Suprapubic skin (tissue), 4 donors: Measurements from ENCODE around the gene PRR13. TPM values are rescaled to one million over a fixed set of nuclear protein-coding genes. Genes with fewer than 3 reads are reported as not detected.
A peak's percentile ranks its signal among the peaks of the same experiment; 100 is the strongest.
"Not testable (repeated sequence)": the region's sequence is repeated elsewhere in the genome, so short reads cannot be mapped to it uniquely, and the experiment has no call there.

ENCODE experiments used
- DNase-seq, 2 donors: peaks; one replicate each; pipeline ENCODE4 v3.0.0-alpha.2; 2019; ENCODE audit warnings: low spot score in 2 of 2
- H3K27ac ChIP-seq: fragments of 200-600 bp; sonication (generic); one replicate; pipeline ENCODE4 v1.5.1; 2019
- H3K27me3 ChIP-seq: fragments of 200-600 bp; sonication (generic); one replicate; pipeline ENCODE4 v1.5.1; 2019
- H3K36me3 ChIP-seq: fragments of 200-600 bp; sonication (generic); one replicate; pipeline ENCODE4 v1.5.1; 2019
- H3K4me1 ChIP-seq: fragments of 200-600 bp; sonication (generic); one replicate; pipeline ENCODE4 v1.5.1; 2019
- H3K4me3 ChIP-seq: fragments of 200-600 bp; sonication (generic); one replicate; pipeline ENCODE4 v1.5.1; 2019; ENCODE audit warnings: mild to moderate bottlenecking
- H3K9me3 ChIP-seq: fragments of 200-600 bp; sonication (generic); one replicate; pipeline ENCODE4 v1.5.1; 2019
- EP300 ChIP-seq: sonication (generic); formaldehyde crosslinking; IDR thresholded peaks from one replicate; pipeline ENCODE4 v1.6.1; 2017; ENCODE audit warnings: antibody characterized with exemption
- POLR2A ChIP-seq, 2 donors: fragments of 450-650 bp; IDR thresholded peaks; one replicate each; pipeline ENCODE4 v1.6.1; 2017; ENCODE audit warnings: antibody characterized with exemption in 2 of 2, mild to moderate bottlenecking in 2 of 2, moderate library complexity in 2 of 2
- POLR2AphosphoS5 ChIP-seq, 3 donors: sonication (generic); formaldehyde crosslinking; IDR thresholded peaks; one replicate each; pipeline ENCODE4 v1.6.1; 2017; ENCODE audit warnings: antibody characterized with exemption in 3 of 3
- WGBS: methylation state at CpG from one replicate; pipeline ENCODE4 v1.1.5; 2018; 5-methylcytosine and 5-hydroxymethylcytosine counted together
- total RNA-seq, 4 donors: library from RNA; depleted of rRNA; stranded (reverse); fragments of >200 nt; gene quantifications; one replicate each; pipeline ENCODE4 v1.1.0, GENCODE V29; 2016
- TF ChIP-seq, protein P1 (sequence below), 2 donors: fragments of 200-600 bp in 1 of 2; fragments of 450-650 bp in 1 of 2; sonication (generic) in 1 of 2; IDR thresholded peaks; one replicate each; pipeline ENCODE4 v1.5.1; 2016 to 2019; ENCODE audit warnings: antibody characterized with exemption in 2 of 2, mild to moderate bottlenecking in 1 of 2, moderate library complexity in 1 of 2

Gene PRR13
- total RNA-seq, 4 donors from 2014 or later = 40.7 to 77.9 (median 57.4) TPM

DNA sequence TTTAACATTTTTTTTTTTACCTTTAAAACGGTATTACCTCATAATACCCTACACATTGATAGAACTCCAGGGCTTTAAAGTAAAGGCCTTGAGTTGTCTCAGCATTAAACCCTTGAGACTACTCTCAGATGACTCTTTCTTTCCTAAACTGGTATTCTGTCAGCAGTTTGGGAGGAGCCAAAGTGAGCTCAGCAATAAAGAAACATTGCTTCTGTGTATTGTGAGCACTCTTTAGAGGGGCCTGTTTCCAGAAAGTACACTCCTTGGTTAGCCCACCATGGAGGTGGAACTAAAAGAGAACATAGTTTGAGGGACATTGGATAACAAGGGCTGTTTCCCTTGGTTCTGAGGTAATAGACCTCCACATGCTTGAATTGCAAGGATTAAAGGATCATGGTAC, 37.3 kb downstream of the PRR13 start:
- no peak for TF ChIP-seq EP300
- no peak for TF ChIP-seq POLR2AphosphoS5 (IDR thresholded peaks at IDR 0.05)
- TF ChIP-seq, protein P1, sequence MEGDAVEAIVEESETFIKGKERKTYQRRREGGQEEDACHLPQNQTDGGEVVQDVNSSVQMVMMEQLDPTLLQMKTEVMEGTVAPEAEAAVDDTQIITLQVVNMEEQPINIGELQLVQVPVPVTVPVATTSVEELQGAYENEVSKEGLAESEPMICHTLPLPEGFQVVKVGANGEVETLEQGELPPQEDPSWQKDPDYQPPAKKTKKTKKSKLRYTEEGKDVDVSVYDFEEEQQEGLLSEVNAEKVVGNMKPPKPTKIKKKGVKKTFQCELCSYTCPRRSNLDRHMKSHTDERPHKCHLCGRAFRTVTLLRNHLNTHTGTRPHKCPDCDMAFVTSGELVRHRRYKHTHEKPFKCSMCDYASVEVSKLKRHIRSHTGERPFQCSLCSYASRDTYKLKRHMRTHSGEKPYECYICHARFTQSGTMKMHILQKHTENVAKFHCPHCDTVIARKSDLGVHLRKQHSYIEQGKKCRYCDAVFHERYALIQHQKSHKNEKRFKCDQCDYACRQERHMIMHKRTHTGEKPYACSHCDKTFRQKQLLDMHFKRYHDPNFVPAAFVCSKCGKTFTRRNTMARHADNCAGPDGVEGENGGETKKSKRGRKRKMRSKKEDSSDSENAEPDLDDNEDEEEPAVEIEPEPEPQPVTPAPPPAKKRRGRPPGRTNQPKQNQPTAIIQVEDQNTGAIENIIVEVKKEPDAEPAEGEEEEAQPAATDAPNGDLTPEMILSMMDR (IDR thresholded peaks at IDR 0.05) = no peak
- no peak for TF ChIP-seq POLR2A (IDR thresholded peaks at IDR 0.05)
- H3K27ac ChIP-seq = no peak overlapping the region
- DNase-seq = no peak
- peaks cover 95% of the 10 kb centered on the region for H3K36me3 ChIP-seq
- H3K27me3 ChIP-seq = no peaks in the 10 kb centered on the region
- no peaks in the 10 kb centered on the region for H3K9me3 ChIP-seq
- H3K4me3 ChIP-seq = no peak overlapping the region
- H3K4me1 ChIP-seq = peaks cover 37% of the 10 kb centered on the region
- WGBS = 33% methylated on average over 1 of the region's 1 CpG

DNA sequence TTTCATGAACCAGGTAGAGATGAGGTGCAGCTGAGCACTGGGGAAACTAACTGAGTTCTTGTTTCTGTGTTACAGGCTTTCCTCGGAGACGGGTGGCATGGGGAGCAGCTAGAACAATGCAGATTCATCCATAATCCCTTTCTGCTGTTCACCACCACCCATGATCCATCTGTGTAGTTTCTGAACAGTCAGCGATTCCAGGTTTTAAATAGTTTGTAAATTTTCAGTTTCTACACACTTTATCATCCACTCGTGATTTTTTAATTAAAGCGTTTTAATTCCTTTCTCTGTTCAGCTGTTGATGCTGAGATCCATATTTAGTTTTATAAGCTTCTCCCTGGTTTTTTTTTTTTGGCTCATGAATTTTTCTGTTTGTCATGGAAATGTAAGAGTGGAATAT, 37.8 kb downstream of the PRR13 start:
- Histone ChIP-seq H3K27ac (no peak overlapping the region), H3K9me3 (no peaks in the 10 kb centered on the region), H3K4me1 (peaks cover 37% of the 10 kb centered on the region), H3K36me3 (peaks cover 95% of the 10 kb centered on the region), H3K27me3 (no peaks in the 10 kb centered on the region), H3K4me3 (no peak overlapping the region)
- TF ChIP-seq, protein P1 (IDR thresholded peaks at IDR 0.05) = no peak
- TF ChIP-seq POLR2AphosphoS5 (IDR thresholded peaks at IDR 0.05) (no peak), EP300 (no peak), POLR2A (IDR thresholded peaks at IDR 0.05) (no peak)
- WGBS = 71% methylated on average over 5 of the region's 5 CpGs
- DNase-seq = no peak

DNA sequence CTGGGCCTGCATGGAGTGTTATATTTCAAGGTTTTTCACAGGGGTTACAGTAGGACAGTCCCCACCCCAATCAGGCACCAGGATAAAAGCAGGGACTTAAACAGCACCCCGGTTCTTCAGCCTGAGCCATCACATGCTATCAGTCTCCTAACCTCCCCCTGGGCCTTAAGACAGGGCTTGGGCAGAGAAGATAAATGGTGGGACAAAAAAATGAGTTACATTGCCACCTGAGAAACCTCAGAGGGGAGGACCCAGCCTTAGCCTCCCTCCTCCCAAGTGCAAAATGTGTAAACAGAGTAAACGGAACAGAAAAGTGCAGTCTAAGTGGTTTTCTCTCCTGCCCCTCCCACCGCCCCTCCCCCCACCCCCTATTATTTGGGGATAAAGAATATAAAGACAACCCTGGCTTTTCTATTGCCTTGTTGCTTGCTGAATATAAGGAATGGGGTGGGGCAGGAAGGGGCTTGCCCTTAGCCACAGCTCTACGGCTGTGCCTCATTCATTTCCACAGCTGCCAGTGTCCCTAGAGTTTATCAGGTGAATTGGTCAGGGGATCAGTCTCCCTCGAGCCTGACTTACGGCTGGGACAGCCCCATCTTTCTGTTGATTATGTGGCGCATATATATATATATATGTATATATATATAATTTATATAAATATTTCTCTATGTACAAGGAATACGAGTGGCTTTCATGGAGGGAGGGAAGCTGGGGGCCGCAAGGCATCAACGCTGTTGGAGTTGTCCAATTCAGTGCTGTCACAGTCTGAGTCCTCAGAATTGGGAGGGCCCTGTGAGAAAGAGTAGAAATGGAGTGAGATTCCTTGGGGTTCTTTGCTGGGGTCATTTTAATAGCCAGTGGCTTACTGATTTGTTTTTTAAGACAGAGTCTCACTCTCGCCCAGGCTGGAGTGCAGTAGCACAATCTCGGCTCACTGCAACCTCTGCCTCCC, 39.2 kb downstream of the PRR13 start:
- no peak for DNase-seq
- Histone ChIP-seq H3K9me3 (no peaks in the 10 kb centered on the region), H3K4me3 (no peak overlapping the region), H3K27ac (no peak overlapping the region), H3K36me3 (peaks cover 95% of the 10 kb centered on the region), H3K27me3 (no peaks in the 10 kb centered on the region), H3K4me1 (peaks cover 29% of the 10 kb centered on the region)
- TF ChIP-seq EP300 = no peak
- TF ChIP-seq POLR2A (IDR thresholded peaks at IDR 0.05) = no peak
- TF ChIP-seq, protein P1 (IDR thresholded peaks at IDR 0.05) = no peak
- no peak for TF ChIP-seq POLR2AphosphoS5 (IDR thresholded peaks at IDR 0.05)
- whole genome bisulfite sequencing = 75% methylated on average over 12 of the region's 12 CpGs

DNA sequence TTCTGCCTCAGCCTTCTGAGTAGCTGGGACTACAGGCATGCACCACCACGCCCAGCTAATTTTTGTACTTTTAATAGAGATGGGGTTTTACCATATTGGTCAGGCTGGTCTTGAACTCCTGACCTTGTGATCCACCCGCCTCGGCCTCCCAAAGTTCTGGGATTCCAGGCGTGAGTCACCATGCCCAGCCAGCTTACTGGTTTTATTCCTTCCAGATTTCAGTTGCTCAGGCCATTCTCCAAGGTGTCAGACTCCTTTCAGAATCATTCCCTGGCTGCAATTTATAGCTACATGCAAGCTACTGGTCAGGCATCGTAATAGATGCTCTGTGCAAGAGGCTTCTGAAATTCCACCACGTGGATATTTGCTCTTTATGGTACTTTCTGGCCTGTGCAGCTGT, 39.9 kb downstream of the PRR13 start:
- Histone ChIP-seq H3K27ac (peak overlapping the region; percentile 14), H3K4me1 (peaks cover 26% of the 10 kb centered on the region), H3K36me3 (peaks cover 95% of the 10 kb centered on the region)
- H3K4me3 ChIP-seq, DNase-seq, H3K9me3 ChIP-seq, H3K27me3 ChIP-seq: not testable (repeated sequence)
- WGBS = 62% methylated on average over 6 of the region's 6 CpGs

DNA sequence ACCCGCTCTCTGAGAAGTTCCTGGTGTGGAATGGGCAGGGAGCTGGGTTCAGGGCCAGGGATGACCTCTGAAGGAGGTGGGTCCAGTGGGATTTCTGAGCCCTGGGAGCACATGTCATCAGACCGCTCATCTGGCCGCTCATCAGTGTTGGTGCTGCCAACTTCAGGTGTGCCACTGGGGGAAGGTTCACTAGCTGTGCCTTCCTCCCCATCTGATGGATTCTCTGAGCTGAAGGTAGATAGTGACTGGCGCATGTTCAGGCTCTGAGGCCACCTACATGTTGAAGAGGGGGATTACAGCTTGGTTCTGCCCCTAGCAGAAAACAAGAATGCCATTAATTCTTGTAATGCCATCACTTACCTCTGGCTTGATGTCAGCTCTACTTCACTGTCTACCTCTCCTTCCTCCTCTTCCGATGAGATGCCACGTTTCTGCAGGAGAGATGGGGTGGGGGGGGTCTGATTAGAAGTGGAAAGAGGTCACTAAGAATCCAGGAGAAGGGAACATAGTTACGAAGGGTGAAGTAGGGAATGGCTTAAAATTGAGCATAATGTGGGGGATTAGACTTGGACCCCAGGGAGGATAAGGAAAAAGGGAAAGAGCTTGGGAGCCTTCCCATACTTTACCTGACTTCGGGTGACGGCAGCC, 40.5 kb downstream of the PRR13 start:
- Histone ChIP-seq H3K36me3 (peaks cover 95% of the 10 kb centered on the region), H3K4me1 (peaks cover 24% of the 10 kb centered on the region), H3K27ac (peak overlapping the region; percentile 14), H3K4me3 (no peak overlapping the region), H3K9me3 (no peaks in the 10 kb centered on the region), H3K27me3 (no peaks in the 10 kb centered on the region)
- TF ChIP-seq EP300 (no peak), POLR2AphosphoS5 (IDR thresholded peaks at IDR 0.05) (no peak), POLR2A (IDR thresholded peaks at IDR 0.05) (no peak)
- TF ChIP-seq, protein P1 (IDR thresholded peaks at IDR 0.05) = no peak
- 76% methylated on average over 9 of the region's 9 CpGs for WGBS
- no peak for DNase-seq
